Mesenchymal stem cell (in vitro differentiated cells and primary cell): ENCODE data around the gene RNF166.

Source experiments
- DNase-seq: peaks from one replicate; pipeline ENCODE4 v3.0.0-alpha.2; 2013
- H2AFZ ChIP-seq: one replicate; pipeline ENCODE4 v1.6.1; 2013; ENCODE audit warnings: low read depth, mild to moderate bottlenecking, control low read depth, inconsistent platforms, low read length, moderate library complexity
- H2AK5ac ChIP-seq: 2 replicates; pipeline ENCODE4 v1.6.1; 2013; ENCODE audit warnings: low read length, moderate library complexity, mild to moderate bottlenecking, inconsistent platforms; ENCODE audit not compliant: severe bottlenecking
- H2BK120ac ChIP-seq: one replicate; pipeline ENCODE4 v1.6.1; 2013; ENCODE audit warnings: low read depth, mild to moderate bottlenecking, inconsistent platforms, low read length, moderate library complexity
- H2BK12ac ChIP-seq, 2 experiments: one replicate each; pipeline ENCODE4 v1.6.1; 2013; ENCODE audit warnings: inconsistent platforms in 2 of 2, low read length in 2 of 2, mild to moderate bottlenecking in 2 of 2, moderate library complexity in 2 of 2, control low read depth in 1 of 2
- H2BK15ac ChIP-seq: one replicate; pipeline ENCODE4 v1.6.1; 2013; ENCODE audit warnings: mild to moderate bottlenecking, low read depth, inconsistent platforms; ENCODE audit not compliant: poor library complexity, severe bottlenecking
- H2BK5ac ChIP-seq: 2 replicates; pipeline ENCODE4 v1.6.1; 2013; ENCODE audit warnings: low read depth, mild to moderate bottlenecking, low read length, control low read depth, inconsistent platforms; ENCODE audit not compliant: poor library complexity, severe bottlenecking
- H3K14ac ChIP-seq, 2 experiments: one replicate each; pipeline ENCODE4 v1.6.1; 2013; ENCODE audit warnings: inconsistent platforms in 2 of 2, low read length in 2 of 2, control low read depth in 1 of 2, mild to moderate bottlenecking in 1 of 2, moderate library complexity in 1 of 2
- H3K18ac ChIP-seq, 2 experiments: one replicate each; pipeline ENCODE4 v1.6.1; 2013; ENCODE audit warnings: inconsistent platforms in 2 of 2, low read length in 2 of 2, control low read depth in 1 of 2, low read depth in 1 of 2, mild to moderate bottlenecking in 1 of 2
- H3K23ac ChIP-seq, 2 experiments: one replicate each; pipeline ENCODE4 v1.6.1; 2013; ENCODE audit warnings: inconsistent platforms in 2 of 2, low read length in 2 of 2, mild to moderate bottlenecking in 2 of 2, moderate library complexity in 2 of 2, control low read depth in 1 of 2
- H3K27ac ChIP-seq: 2 replicates; pipeline ENCODE4 v1.5.1; 2013; ENCODE audit warnings: mild to moderate bottlenecking, moderate library complexity, low read length, control low read depth, inconsistent platforms; ENCODE audit not compliant: poor library complexity, severe bottlenecking
- H3K27me3 ChIP-seq, 2 experiments: 2 replicates each; pipeline versions ENCODE4 v1.6.1 to v1.7.0; 2013; ENCODE audit warnings: low read length in 2 of 2, mild to moderate bottlenecking in 2 of 2, moderate library complexity in 2 of 2, control low read depth in 1 of 2, inconsistent platforms in 1 of 2; ENCODE audit not compliant: control insufficient read depth in 1 of 2, insufficient read depth in 1 of 2
- H3K36me3 ChIP-seq, 2 experiments: 2 replicates each; pipeline versions ENCODE4 v1.6.1 to v1.7.0; 2013; ENCODE audit warnings: low read length in 2 of 2, control low read depth in 1 of 2, inconsistent platforms in 1 of 2, low read depth in 1 of 2, mild to moderate bottlenecking in 1 of 2; ENCODE audit not compliant: insufficient read depth in 2 of 2, control insufficient read depth in 1 of 2
- H3K4ac ChIP-seq, 2 experiments: one replicate each; pipeline ENCODE4 v1.6.1; 2013; ENCODE audit warnings: inconsistent platforms in 2 of 2, low read length in 2 of 2, mild to moderate bottlenecking in 2 of 2, moderate library complexity in 2 of 2, control low read depth in 1 of 2, low read depth in 1 of 2
- H3K4me1 ChIP-seq: 2 replicates; pipeline ENCODE4 v1.6.1; 2013; ENCODE audit warnings: low read depth, low read length, control low read depth; ENCODE audit not compliant: control insufficient read depth, insufficient read depth
- H3K4me2 ChIP-seq: 2 replicates; pipeline ENCODE4 v1.6.1; 2013; ENCODE audit warnings: low read length, mild to moderate bottlenecking, inconsistent platforms; ENCODE audit not compliant: poor library complexity, severe bottlenecking
- H3K4me3 ChIP-seq, 2 experiments: 2 replicates each; pipeline versions ENCODE4 v1.5.1 to v1.7.0; 2013; ENCODE audit warnings: low read length in 2 of 2, mild to moderate bottlenecking in 2 of 2, control low read depth in 1 of 2, low read depth in 1 of 2; ENCODE audit not compliant: insufficient read depth in 1 of 2
- H3K79me1 ChIP-seq: replicated peaks from 2 replicates; pipeline ENCODE4 v1.6.1; 2013; ENCODE audit warnings: mild to moderate bottlenecking, control low read depth, low read length, inconsistent platforms; ENCODE audit not compliant: poor library complexity, severe bottlenecking
- H3K9ac ChIP-seq: 2 replicates; pipeline ENCODE4 v1.7.0; 2013; ENCODE audit warnings: mild to moderate bottlenecking, low read length, moderate library complexity
- H3K9me3 ChIP-seq: 2 replicates; pipeline ENCODE4 v1.7.0; 2013; ENCODE audit warnings: mild to moderate bottlenecking, low read length; ENCODE audit not compliant: control insufficient read depth
- H4K8ac ChIP-seq: one replicate; pipeline ENCODE4 v1.6.1; 2013; ENCODE audit warnings: inconsistent platforms, mild to moderate bottlenecking, low read length, moderate library complexity
- H4K91ac ChIP-seq: one replicate; pipeline ENCODE4 v1.6.1; 2013; ENCODE audit warnings: mild to moderate bottlenecking, low read length, inconsistent platforms
- WGBS: methylation state at CpG from one replicate; pipeline ENCODE4 v1.1.7; 2013; ENCODE audit warnings: mixed read lengths; 5-methylcytosine and 5-hydroxymethylcytosine counted together

RNF166 gene

GRCh38 chr16:88735616-88736015 lies 29.4 kb upstream of the RNF166 start:
- Histone ChIP-seq H2AK5ac (no peak overlapping the region), H3K9ac (no peak overlapping the region), H2BK15ac (no peak overlapping the region), H2BK5ac (no peak overlapping the region), H2BK120ac (no peak overlapping the region), H3K4ac (no peak overlapping the region), H3K4me3 (no peak overlapping the region), H3K4me2 (no peak overlapping the region), H3K23ac (no peak overlapping the region), H2AFZ (no peak overlapping the region), H4K8ac (no peak overlapping the region), H3K79me1 (peaks cover 5% of the 10 kb centered on the region), H3K4me1 (peaks cover 23% of the 10 kb centered on the region), H4K91ac (no peak overlapping the region), H2BK12ac (no peak overlapping the region), H3K9me3 (no peaks in the 10 kb centered on the region), H3K36me3 (peaks cover 68 to 97% of the 10 kb centered on the region in 2 experiments), H3K14ac (no peak overlapping the region), H3K18ac (no peak overlapping the region), H3K27me3 (no peaks in the 10 kb centered on the region), H3K27ac (no peak overlapping the region)
- WGBS, result 92% methylated on average over 10 of the region's 10 CpGs
- no peak for DNase-seq

DNA sequence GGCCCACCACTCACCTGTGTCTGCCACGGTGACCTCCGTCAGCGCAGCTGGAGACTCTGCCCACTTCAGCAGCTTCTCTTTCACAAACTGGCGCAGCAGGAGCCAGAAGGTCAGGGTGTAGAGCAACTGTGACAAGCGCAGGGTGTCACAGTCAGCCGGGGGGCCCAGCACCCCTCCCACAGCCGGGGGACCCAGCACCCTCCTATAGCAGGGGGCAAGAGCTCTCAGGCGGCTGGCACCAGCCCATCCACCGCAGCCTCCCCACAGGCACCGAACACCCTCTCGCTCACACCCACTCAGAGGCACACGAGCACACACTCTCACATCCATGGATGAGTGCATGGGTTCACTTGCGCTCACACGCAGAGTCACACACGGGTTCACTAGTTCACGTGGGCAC lies 28.9 kb upstream of the RNF166 start:
- no peak for DNase-seq
- Histone ChIP-seq H3K4ac (no peak overlapping the region), H3K23ac (no peak overlapping the region), H2BK12ac (no peak overlapping the region), H3K18ac (no peak overlapping the region), H4K91ac (no peak overlapping the region), H3K36me3 (peaks cover 64 to 95% of the 10 kb centered on the region in 2 experiments), H4K8ac (no peak overlapping the region), H3K9me3 (no peaks in the 10 kb centered on the region), H2BK15ac (no peak overlapping the region), H3K4me2 (no peak overlapping the region), H3K4me3 (no peak overlapping the region), H3K4me1 (peaks cover 23% of the 10 kb centered on the region), H3K79me1 (peaks cover 3% of the 10 kb centered on the region), H2BK5ac (no peak overlapping the region), H2BK120ac (no peak overlapping the region), H3K27me3 (no peaks in the 10 kb centered on the region), H2AFZ (no peak overlapping the region), H3K14ac (no peak overlapping the region), H3K9ac (no peak overlapping the region), H2AK5ac (no peak overlapping the region), H3K27ac (no peak overlapping the region)
- WGBS, result 96% methylated on average over 16 of the region's 16 CpGs

- no peak overlapping the region for H2BK15ac ChIP-seq
- H3K14ac ChIP-seq, result no peak overlapping the region
- no peak overlapping the region for H2AFZ ChIP-seq
- H3K4me1 ChIP-seq, result peaks cover 23% of the 10 kb centered on the region
- no peak overlapping the region for H2BK12ac ChIP-seq
- H4K91ac ChIP-seq, result no peak overlapping the region
- H3K23ac ChIP-seq, result no peak overlapping the region
- peaks cover 2% of the 10 kb centered on the region for H3K79me1 ChIP-seq
- H3K4ac ChIP-seq, result no peak overlapping the region
- H3K9ac ChIP-seq, result no peak overlapping the region
- H3K9me3 ChIP-seq, result no peaks in the 10 kb centered on the region
- H2BK5ac ChIP-seq, result no peak overlapping the region
- no peak overlapping the region for H3K27ac ChIP-seq
- no peak overlapping the region for H3K18ac ChIP-seq
- H2BK120ac ChIP-seq, result no peak overlapping the region
- H3K27me3 ChIP-seq, result no peaks in the 10 kb centered on the region
- no peak overlapping the region for H4K8ac ChIP-seq
- no peak overlapping the region for H3K4me2 ChIP-seq
- H3K4me3 ChIP-seq, result no peak overlapping the region
- no peak overlapping the region for H2AK5ac ChIP-seq
- no peak for DNase-seq
- WGBS, result 94% methylated on average over 23 of the region's 23 CpGs
- H3K36me3 ChIP-seq, result peaks cover 64 to 92% of the 10 kb centered on the region in 2 experiments
Observed at GRCh38 chr16:88734361-88734728, 28.1 kb upstream of the RNF166 start.

GRCh38 chr16:88733630-88734360 lies 27.6 kb upstream of the RNF166 start:
- Histone ChIP-seq H3K9ac (no peak overlapping the region), H3K27me3 (no peaks in the 10 kb centered on the region), H4K91ac (no peak overlapping the region), H3K4ac (no peak overlapping the region), H3K4me1 (peaks cover 23% of the 10 kb centered on the region), H2AFZ (no peak overlapping the region), H4K8ac (no peak overlapping the region), H2BK15ac (no peak overlapping the region), H3K79me1 (peaks cover 2% of the 10 kb centered on the region), H2BK12ac (no peak overlapping the region), H2BK120ac (no peak overlapping the region), H3K14ac (no peak overlapping the region), H3K23ac (no peak overlapping the region), H3K9me3 (no peaks in the 10 kb centered on the region), H3K4me2 (no peak overlapping the region), H3K4me3 (no peak overlapping the region), H2BK5ac (no peak overlapping the region), H2AK5ac (no peak overlapping the region), H3K18ac (no peak overlapping the region), H3K36me3 (peaks cover 62 to 88% of the 10 kb centered on the region in 2 experiments), H3K27ac (no peak overlapping the region)
- 91% methylated on average over 26 of the region's 27 CpGs for WGBS
- DNase-seq, result no peak
